Activated CD8-positive, alpha-beta T cell treated with anti-CD3 and anti-CD28 coated beads, Interleukin-2, amount 10 ng/mL, durations not matched to agents 7 days and 5 days (primary cell): ENCODE data around the gene AGAP6. TPM values are rescaled to one million over a fixed set of nuclear protein-coding genes. Genes with fewer than 3 reads are reported as not detected.
"Not testable (repeated sequence)": the region's sequence is repeated elsewhere in the genome, so short reads cannot be mapped to it uniquely, and the experiment has no call there.

Experiments
- ATAC-seq: fragments of 150-1000 bp; cut with Tn5 transposase; one replicate; pipeline ENCODE4 v1.10.0; 2021; ENCODE audit warnings: moderate library complexity
- CTCF ChIA-PET: fragments of 350-600 bp; sonication (Branson Sonifier 250); formaldehyde crosslinking; loops from one replicate; lab custom pipeline; 2021; ENCODE audit warnings: antibody characterized with exemption; lab: Charles Lee
- POLR2A ChIA-PET: fragments of 350-600 bp; sonication (Branson Sonifier 250); formaldehyde crosslinking; loops from one replicate; lab custom pipeline; 2021; ENCODE audit warnings: antibody characterized with exemption; lab: Charles Lee
- DNase-seq: peaks from one replicate; pipeline ENCODE4 v3.0.0-alpha.2; 2020
- H3K27ac Mint-ChIP-seq: one replicate; pipeline ENCODE4 v1.8.0; 2021; ENCODE audit warnings: mild to moderate bottlenecking, mixed read lengths
- H3K27me3 Mint-ChIP-seq: one replicate; pipeline ENCODE4 v1.8.0; 2021; ENCODE audit warnings: low read depth, mixed read lengths
- H3K36me3 Mint-ChIP-seq: one replicate; pipeline ENCODE4 v1.8.0; 2021; ENCODE audit warnings: low read depth, mixed read lengths
- H3K4me1 Mint-ChIP-seq: one replicate; pipeline ENCODE4 v1.8.0; 2021; ENCODE audit warnings: low read depth, mixed read lengths
- H3K4me3 Mint-ChIP-seq: one replicate; pipeline ENCODE4 v1.8.0; 2021; ENCODE audit warnings: mild to moderate bottlenecking, mixed read lengths
- H3K9me3 Mint-ChIP-seq: one replicate; pipeline ENCODE4 v1.8.0; 2022; ENCODE audit warnings: mixed read lengths; ENCODE audit not compliant: insufficient read depth
- total RNA-seq, 2 experiments: library from RNA; stranded (reverse); gene quantifications; one replicate each; pipeline ENCODE4 v1.2.3, GENCODE V29; 2021

The AGAP6 gene
- total RNA-seq, 2 experiments from 2014 or later, result 14.1 to 16.7 TPM

DNA sequence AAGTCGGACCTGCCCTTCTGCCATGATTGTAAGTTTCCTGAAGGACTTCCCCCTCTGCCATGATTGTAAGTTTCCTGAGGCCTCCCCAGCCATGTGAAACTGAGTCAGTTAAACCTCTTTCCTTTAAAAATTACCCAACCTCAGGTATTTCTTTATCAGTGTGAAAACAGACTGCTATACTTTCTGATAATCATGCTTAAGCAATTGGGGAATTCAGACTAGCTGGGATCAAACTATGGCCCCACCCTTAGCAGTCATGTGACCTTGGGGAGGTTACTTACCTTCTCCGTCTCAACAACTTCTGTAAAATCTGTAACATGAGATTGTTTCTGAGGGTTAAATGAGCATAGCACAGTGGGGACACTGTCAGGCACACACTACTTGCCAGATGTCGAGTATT, 999 bp upstream of the AGAP6 start:
- H3K27ac Mint-ChIP-seq, DNase-seq, POLR2A ChIA-PET, H3K9me3 Mint-ChIP-seq, H3K4me3 Mint-ChIP-seq, H3K36me3 Mint-ChIP-seq, CTCF ChIA-PET, ATAC-seq, H3K27me3 Mint-ChIP-seq, H3K4me1 Mint-ChIP-seq: not testable (repeated sequence)

DNA sequence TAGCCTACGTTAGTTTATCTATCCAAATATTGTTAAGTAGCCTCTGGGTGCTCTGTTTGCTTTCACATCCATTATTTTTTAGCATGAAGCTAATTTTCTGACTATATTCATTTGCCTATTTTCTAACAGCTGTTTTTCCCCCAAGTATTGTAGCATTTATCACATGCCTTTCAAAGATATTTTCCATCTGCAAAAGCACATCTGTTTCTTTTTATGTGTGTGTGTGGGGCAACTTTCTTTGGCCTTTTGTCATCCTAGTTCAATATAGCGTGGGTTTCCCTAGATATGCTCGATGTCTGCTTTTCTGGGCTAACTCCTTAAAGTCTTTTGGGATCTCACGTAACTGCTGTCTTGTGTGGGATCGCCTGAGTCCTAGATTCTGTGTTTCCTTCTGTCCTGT, 7.1 kb downstream of the AGAP6 start:
- H3K4me1 Mint-ChIP-seq, ATAC-seq, DNase-seq, H3K36me3 Mint-ChIP-seq, H3K27ac Mint-ChIP-seq, CTCF ChIA-PET, H3K9me3 Mint-ChIP-seq, H3K27me3 Mint-ChIP-seq, H3K4me3 Mint-ChIP-seq, POLR2A ChIA-PET: not testable (repeated sequence)

DNA sequence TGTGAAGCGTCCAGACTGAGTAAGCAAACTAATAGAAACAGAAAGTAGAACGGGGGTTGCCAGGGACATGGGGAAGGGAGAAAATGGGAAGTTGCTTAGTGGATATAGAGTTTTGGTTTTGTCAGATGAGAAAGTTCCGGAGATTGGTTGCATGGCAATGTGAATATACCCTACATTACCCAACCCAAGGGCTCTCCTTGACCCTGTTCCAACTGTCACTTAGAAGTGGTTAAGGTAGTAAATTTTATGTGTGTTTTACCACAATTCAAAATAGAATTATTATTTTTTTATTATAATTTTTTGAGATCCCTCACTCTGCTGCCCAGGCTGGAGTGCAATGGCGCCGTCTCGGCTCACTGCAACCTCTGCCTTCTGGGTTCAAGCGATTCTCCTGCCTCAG, 25.8 kb downstream of the AGAP6 start:
- ATAC-seq, H3K27ac Mint-ChIP-seq, CTCF ChIA-PET, H3K36me3 Mint-ChIP-seq, H3K4me3 Mint-ChIP-seq, POLR2A ChIA-PET, H3K4me1 Mint-ChIP-seq, H3K9me3 Mint-ChIP-seq, DNase-seq, H3K27me3 Mint-ChIP-seq: not testable (repeated sequence)

DNA sequence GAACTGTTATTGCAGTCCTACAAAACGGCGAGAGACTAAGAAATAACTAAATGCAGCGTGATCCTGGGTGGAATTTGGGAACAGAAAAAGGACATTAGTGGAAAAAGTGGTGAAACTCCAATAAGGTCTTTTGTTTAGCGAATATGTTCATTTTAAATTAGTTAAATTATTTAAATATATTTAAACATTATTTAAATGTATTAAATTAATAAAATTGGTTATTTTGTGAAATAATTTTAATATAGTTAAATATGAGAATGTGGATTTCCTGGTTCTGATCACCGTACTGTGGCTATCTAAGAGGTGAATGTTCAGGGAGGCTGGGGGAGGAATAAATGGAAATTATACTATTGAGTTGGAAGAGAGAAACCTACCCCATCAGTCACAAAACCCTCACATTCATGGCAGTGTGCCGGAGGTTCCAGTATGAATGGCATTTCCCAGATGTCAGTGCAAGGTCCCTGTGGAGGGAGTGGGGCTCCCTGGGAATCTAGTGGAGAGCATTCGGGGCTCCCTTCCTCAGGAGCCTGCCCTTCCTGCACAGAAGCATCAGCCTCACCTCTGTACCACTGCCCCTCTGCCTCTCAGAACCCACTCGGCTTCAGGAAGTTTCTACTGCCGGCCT, 27.5 kb downstream of the AGAP6 start:
- H3K27me3 Mint-ChIP-seq, DNase-seq, H3K4me3 Mint-ChIP-seq, CTCF ChIA-PET, POLR2A ChIA-PET, ATAC-seq, H3K36me3 Mint-ChIP-seq, H3K4me1 Mint-ChIP-seq, H3K9me3 Mint-ChIP-seq, H3K27ac Mint-ChIP-seq: not testable (repeated sequence)

DNA sequence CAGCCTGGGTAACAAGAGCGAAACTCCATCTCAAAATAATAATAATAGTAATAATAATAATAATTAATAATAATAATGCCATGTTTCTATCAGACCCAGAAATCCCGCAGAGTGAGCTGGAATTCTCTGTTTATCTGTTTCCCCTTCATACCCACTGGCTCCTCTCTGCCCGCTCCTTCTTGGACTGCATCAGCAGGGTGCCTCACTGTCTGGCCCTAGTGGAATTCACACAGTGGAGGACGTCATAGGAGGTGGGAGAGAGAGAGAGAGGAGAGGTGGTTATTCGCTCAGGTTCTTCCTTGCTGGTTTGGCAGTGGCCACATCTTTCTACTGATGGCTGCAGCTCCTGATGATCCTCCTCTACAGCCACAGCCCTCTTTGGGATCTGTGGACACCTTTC, 28.7 kb downstream of the AGAP6 start:
- H3K9me3 Mint-ChIP-seq, DNase-seq, ATAC-seq, H3K4me1 Mint-ChIP-seq, POLR2A ChIA-PET, H3K4me3 Mint-ChIP-seq, H3K36me3 Mint-ChIP-seq, CTCF ChIA-PET, H3K27ac Mint-ChIP-seq, H3K27me3 Mint-ChIP-seq: not testable (repeated sequence)

DNA sequence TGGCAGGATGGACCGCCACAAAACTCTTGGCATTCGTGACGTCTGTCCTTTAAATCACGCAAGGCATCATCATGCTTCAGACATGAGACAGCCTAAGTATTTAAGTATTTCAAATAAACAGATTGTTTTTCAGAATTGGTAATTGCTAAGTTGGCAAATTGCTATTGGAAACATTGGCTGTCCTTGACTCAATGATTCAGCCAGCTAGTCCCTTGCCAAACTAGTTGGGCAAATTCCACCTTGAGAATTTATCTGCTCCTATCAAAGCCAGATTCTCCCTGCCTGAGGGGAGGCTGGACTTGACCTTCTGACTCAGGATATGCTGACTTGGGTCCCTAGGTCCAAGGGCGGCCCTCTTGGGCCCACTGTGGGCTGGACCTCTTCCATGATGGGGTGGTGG, 29.4 kb downstream of the AGAP6 start:
- CTCF ChIA-PET, POLR2A ChIA-PET: not testable (repeated sequence)

DNA sequence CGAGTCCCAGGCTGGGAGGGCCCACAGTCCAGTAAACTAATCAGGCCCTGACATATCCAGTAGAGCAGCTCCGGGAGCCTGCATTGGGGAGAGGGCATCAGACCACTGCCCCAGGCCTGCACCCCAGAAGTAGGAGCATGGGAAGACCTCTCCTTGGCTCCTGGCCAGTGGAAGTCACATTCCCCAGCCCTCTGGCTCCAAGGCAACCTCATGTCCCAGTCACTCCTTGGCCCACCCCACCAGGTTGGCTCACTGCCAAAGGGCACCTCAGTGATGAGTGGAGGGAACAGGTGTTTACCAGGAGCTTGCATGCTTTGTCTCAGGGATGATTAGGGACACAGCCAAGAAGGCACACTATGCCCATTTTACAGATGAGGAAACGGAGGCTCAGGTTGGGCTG, 31.1 kb downstream of the AGAP6 start:
- POLR2A ChIA-PET, H3K4me3 Mint-ChIP-seq, CTCF ChIA-PET, H3K27me3 Mint-ChIP-seq, H3K36me3 Mint-ChIP-seq, DNase-seq, H3K9me3 Mint-ChIP-seq, ATAC-seq, H3K27ac Mint-ChIP-seq, H3K4me1 Mint-ChIP-seq: not testable (repeated sequence)

More for the DNA sequence above, 29.4 kb downstream of the AGAP6 start:
- H3K9me3 Mint-ChIP-seq, ATAC-seq, H3K4me1 Mint-ChIP-seq, H3K4me3 Mint-ChIP-seq, H3K27me3 Mint-ChIP-seq, H3K36me3 Mint-ChIP-seq, H3K27ac Mint-ChIP-seq, DNase-seq: not testable (repeated sequence)

DNA sequence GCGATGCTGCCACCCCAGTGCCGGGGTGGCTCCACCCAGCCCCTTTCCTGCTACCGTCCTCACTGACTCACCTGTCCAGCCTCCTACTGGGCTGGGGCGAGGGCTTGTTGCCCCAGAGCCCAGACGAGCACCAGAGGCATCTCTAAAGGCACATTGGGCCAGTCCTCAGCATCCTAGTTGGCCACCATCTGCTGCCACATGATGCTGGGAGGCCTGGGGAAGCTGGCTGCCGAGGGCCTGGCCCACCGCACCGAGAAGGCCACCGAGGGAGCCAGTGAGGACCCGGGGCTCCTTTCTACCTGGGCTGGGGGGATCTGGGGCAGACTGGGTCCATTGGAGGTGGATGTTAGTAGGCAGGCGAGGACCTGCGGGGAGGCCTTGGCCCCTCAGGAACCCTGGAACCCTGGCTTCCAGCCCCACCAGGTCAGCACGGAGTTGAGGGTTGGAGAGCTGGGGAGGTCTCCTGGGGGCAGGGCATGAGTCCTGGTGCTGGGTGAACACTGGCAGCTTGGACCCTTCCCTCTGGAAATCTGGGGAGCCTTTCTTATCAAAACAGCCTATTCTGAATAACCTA, 32.3 kb downstream of the AGAP6 start:
- POLR2A ChIA-PET, H3K27me3 Mint-ChIP-seq, H3K4me3 Mint-ChIP-seq, H3K27ac Mint-ChIP-seq, CTCF ChIA-PET, DNase-seq, ATAC-seq, H3K9me3 Mint-ChIP-seq, H3K4me1 Mint-ChIP-seq, H3K36me3 Mint-ChIP-seq: not testable (repeated sequence)

DNA sequence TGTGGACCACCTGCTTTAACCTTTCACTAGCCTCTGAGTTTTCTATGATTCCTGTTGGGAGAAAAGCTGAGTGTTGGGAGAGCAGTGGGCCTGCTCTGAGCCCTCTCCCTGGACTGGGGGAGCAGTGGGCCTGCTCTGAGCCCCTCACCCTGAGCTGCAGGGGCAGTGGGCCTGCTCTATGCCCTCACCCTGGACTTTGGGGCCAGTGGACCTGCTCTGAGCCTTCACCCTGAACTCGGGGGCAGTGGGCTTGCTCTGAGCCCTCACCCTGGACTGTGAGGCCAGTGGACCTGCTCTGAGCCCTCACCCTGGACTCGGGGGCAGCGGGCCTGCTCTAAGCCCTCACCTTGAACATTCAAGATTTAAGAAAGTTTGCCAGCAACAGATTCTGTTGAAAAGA, 33.4 kb downstream of the AGAP6 start:
- peaks cover 15% of the 10 kb centered on the region for H3K27me3 Mint-ChIP-seq
- ATAC-seq, result no peak

DNA sequence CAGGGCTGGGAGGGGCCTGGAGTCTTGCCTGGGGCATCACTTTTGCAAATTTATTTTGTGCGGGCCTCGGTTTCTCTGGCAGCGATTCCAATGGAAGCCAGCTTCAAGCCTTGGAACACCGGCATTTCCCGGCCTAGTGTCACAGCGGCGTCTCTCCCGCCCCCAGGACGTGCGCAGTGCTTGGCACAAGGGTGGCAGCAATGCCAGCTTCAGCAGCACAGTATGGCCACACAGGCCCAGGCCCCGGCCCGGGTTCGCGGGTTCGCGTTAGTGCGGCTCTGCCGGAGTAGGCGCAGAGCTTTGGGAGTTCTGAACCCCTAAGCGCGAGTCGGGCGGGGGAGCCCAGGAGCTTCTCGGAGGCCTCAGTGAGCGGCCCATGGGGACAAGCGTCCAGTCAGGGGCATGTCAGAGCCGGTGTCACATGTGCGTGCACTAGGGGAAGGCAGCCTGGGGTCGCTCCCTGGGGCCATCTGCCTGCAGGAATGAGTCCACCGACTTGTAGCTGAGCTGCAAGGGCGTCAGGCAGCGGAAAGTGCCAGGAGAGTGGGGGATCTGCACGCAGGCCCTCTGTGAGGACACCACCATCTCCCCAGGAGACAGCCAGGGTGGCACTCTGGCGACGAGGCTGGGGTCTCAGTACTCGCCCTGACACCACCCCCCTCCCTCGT, 36.6 kb downstream of the AGAP6 start:
- H3K9me3 Mint-ChIP-seq, POLR2A ChIA-PET, CTCF ChIA-PET, H3K4me3 Mint-ChIP-seq, ATAC-seq, H3K27ac Mint-ChIP-seq, H3K36me3 Mint-ChIP-seq, DNase-seq, H3K4me1 Mint-ChIP-seq: not testable (repeated sequence)
- peaks cover 15% of the 10 kb centered on the region for H3K27me3 Mint-ChIP-seq

More for the DNA sequence above, 33.4 kb downstream of the AGAP6 start:
- no peak overlapping the region for H3K27ac Mint-ChIP-seq
- ChIA-PET CTCF (no interaction called here), POLR2A (no interaction called here)
- H3K36me3 Mint-ChIP-seq, result no peaks in the 10 kb centered on the region
- no peak overlapping the region for H3K4me3 Mint-ChIP-seq
- no peak for DNase-seq
- H3K9me3 Mint-ChIP-seq, result no peaks in the 10 kb centered on the region
- no peaks in the 10 kb centered on the region for H3K4me1 Mint-ChIP-seq

DNA sequence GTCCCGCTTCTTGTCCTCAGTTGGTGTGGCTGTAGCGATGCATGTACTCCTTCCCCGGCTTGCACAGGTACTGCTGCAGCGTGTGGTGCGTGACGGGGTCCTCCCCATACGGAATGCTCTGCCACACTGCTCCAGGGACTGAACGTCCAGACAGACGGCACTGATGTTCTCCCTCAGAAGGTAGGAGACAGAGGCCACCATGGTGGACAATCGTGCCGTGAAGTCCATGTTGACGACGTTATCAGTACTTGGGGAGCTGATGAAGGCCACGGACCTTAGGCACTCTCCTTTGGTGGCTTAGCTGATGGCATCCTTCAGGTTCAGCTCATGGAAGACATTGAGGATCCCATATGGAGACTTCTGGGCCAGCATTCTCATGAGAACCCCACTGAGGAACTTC, 37.4 kb downstream of the AGAP6 start:
- no peak overlapping the region for H3K27ac Mint-ChIP-seq
- ChIA-PET CTCF (no interaction called here), POLR2A (no interaction called here)
- H3K4me1 Mint-ChIP-seq, result no peaks in the 10 kb centered on the region
- peaks cover 15% of the 10 kb centered on the region for H3K27me3 Mint-ChIP-seq
- H3K4me3 Mint-ChIP-seq, result no peak overlapping the region
- no peak for ATAC-seq
- H3K9me3 Mint-ChIP-seq, result no peaks in the 10 kb centered on the region
- DNase-seq, result no peak
- no peaks in the 10 kb centered on the region for H3K36me3 Mint-ChIP-seq

DNA sequence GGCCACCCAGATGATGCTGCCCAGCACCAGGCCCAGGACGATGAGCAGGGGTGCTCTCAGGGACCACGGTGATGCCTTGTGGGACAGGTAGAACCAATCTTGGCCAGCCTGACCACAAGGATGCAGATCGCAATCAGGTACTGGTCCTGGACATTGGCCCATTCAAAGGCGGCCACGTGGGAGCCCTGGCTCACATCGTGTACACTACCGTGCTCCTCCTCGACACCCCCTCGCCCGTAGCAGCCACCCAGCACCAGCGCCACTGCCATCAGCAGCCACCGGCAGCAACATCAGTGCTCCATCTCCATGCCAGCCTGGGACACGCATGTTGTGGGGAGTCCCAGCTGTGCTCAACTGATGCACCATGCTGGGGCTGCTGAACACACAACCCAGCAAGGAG, 39.0 kb downstream of the AGAP6 start:
- Mint-ChIP-seq H3K36me3 (no peaks in the 10 kb centered on the region), H3K27ac (no peak overlapping the region), H3K9me3 (no peaks in the 10 kb centered on the region), H3K27me3 (peaks cover 15% of the 10 kb centered on the region), H3K4me3 (no peak overlapping the region), H3K4me1 (no peaks in the 10 kb centered on the region)
- DNase-seq (no peak), ATAC-seq (no peak)
- CTCF ChIA-PET, result no interaction called here
- POLR2A ChIA-PET, result no interaction called here
